ENCODE data around the gene FOXJ3.

DNA sequence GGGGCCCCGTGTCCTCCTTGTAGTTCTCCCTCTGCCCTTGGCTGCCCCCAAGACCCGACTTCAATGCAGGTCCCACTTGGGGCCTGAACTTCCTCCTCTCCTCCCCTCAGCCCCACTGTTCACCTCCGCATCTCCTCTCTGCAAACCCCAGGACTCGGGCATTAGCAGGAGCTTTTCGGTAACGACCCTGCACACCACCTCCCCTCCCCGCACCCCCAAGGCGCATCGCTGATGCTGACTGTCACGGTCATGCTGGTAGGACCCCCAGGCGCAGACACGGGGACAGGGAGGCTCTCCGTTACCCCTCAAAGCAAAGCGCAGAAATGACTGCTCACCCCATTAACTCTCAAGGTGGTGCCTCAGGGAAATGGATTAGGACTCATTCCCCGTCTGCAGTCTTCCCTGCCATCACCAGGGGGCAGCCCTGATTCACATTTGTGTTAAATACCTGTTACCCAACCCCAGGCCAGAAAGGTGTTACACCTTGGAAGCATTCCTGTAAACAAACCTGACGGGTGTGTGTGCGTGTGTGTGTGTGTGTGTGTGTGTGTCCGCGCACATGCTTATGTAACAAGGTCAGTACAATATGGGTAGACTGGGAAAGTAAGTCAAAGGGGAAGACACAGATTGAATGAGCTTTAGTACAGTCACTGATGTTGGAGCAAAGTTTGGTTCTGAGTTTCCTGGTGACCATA lies 188.3 kb downstream of the FOXJ3 start:
- no peak for TF ChIP-seq POLR2A (IDR thresholded peaks at IDR 0.05; ENCODE audit: low read depth)
- no peak for TF ChIP-seq POLR2AphosphoS5 (IDR thresholded peaks at IDR 0.05)
- TF ChIP-seq, protein P1, sequence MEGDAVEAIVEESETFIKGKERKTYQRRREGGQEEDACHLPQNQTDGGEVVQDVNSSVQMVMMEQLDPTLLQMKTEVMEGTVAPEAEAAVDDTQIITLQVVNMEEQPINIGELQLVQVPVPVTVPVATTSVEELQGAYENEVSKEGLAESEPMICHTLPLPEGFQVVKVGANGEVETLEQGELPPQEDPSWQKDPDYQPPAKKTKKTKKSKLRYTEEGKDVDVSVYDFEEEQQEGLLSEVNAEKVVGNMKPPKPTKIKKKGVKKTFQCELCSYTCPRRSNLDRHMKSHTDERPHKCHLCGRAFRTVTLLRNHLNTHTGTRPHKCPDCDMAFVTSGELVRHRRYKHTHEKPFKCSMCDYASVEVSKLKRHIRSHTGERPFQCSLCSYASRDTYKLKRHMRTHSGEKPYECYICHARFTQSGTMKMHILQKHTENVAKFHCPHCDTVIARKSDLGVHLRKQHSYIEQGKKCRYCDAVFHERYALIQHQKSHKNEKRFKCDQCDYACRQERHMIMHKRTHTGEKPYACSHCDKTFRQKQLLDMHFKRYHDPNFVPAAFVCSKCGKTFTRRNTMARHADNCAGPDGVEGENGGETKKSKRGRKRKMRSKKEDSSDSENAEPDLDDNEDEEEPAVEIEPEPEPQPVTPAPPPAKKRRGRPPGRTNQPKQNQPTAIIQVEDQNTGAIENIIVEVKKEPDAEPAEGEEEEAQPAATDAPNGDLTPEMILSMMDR (IDR thresholded peaks at IDR 0.05): peak; percentile 59 to 83 (median 69)
- TF ChIP-seq EP300 (IDR thresholded peaks at IDR 0.05): no peak

Measured in esophagus muscularis mucosa (tissue), 4 donors.